CD14-positive monocyte (primary cell): Measurements from ENCODE around the gene PRSS50. TPM values are rescaled to one million over a fixed set of nuclear protein-coding genes. Genes with fewer than 3 reads are reported as not detected.

ENCODE experiments used
- DNase-seq, 3 donors: peaks; one replicate each; pipeline ENCODE4 v3.0.0-alpha.2; 2011 to 2022
- H2AFZ ChIP-seq: 2 replicates; pipeline ENCODE4 v1.6.0; 2012; ENCODE audit warnings: mild to moderate bottlenecking, low read depth, low read length, inconsistent platforms; ENCODE audit not compliant: insufficient read depth, poor library complexity, severe bottlenecking
- H3K27ac ChIP-seq, 2 donors: 1 replicate in 1 of 2; 2 replicates in 1 of 2; pipeline ENCODE4 v1.5.1; 2012 to 2013; ENCODE audit warnings: low read length in 2 of 2, control low read depth in 1 of 2, inconsistent platforms in 1 of 2, low read depth in 1 of 2, mild to moderate bottlenecking in 1 of 2
- H3K27me3 ChIP-seq, 2 donors: one replicate each; pipeline versions ENCODE4 v1.6.0 to v1.6.1; 2011 to 2013; ENCODE audit warnings: low read length in 2 of 2; ENCODE audit not compliant: control insufficient read depth in 2 of 2, insufficient read depth in 2 of 2
- H3K36me3 ChIP-seq, 2 donors: replicated peaks in 1 of 2; 1 replicate in 1 of 2; 2 replicates in 1 of 2; pipeline versions ENCODE4 v1.5.1 to v1.6.1; 2012 to 2013; ENCODE audit warnings: low read length in 2 of 2, control low read depth in 1 of 2, inconsistent platforms in 1 of 2, mild to moderate bottlenecking in 1 of 2; ENCODE audit not compliant: insufficient read depth in 2 of 2, control insufficient read depth in 1 of 2
- H3K4me1 ChIP-seq, 2 donors: 1 replicate in 1 of 2; 2 replicates in 1 of 2; pipeline versions ENCODE4 v1.5.1 to v1.6.1; 2012 to 2013; ENCODE audit warnings: low read length in 2 of 2, control low read depth in 1 of 2, inconsistent platforms in 1 of 2, mild to moderate bottlenecking in 1 of 2, moderate library complexity in 1 of 2; ENCODE audit not compliant: insufficient read depth in 2 of 2, control insufficient read depth in 1 of 2
- H3K4me2 ChIP-seq: replicated peaks from 2 replicates; pipeline ENCODE3; 2012; ENCODE audit warnings: low read length, moderate library complexity, mild to moderate bottlenecking; ENCODE audit not compliant: poor library complexity, severe bottlenecking; ENCODE audit errors: extremely low read depth
- H3K4me3 ChIP-seq, 3 experiments: fragments of 200-600 bp in 1 of 3; sonication (generic) in 1 of 3; replicated peaks in 1 of 3; 1 replicate in 2 of 3; 2 replicates in 1 of 3; pipeline ENCODE4 v1.5.1; 2011 to 2013; ENCODE audit warnings: low read length in 3 of 3, mild to moderate bottlenecking in 3 of 3, control low read depth in 2 of 3, low read depth in 2 of 3, inconsistent platforms in 1 of 3, moderate library complexity in 1 of 3
- H3K79me2 ChIP-seq: 2 replicates; pipeline ENCODE4 v1.6.0; 2012; ENCODE audit warnings: mild to moderate bottlenecking, control low read depth, inconsistent platforms, low read length, moderate library complexity; ENCODE audit not compliant: insufficient read depth
- H3K9ac ChIP-seq: 2 replicates; pipeline ENCODE4 v1.6.0; 2017; ENCODE audit warnings: low read length, mild to moderate bottlenecking; ENCODE audit not compliant: insufficient read depth, poor library complexity, severe bottlenecking
- H3K9me3 ChIP-seq, 2 donors: replicated peaks in 1 of 2; 1 replicate in 1 of 2; 2 replicates in 1 of 2; pipeline versions ENCODE4 v1.5.1 to v1.6.1; 2012 to 2013; ENCODE audit warnings: low read length in 2 of 2, control low read depth in 1 of 2; ENCODE audit not compliant: control insufficient read depth in 1 of 2, insufficient read depth in 1 of 2
- H4K20me1 ChIP-seq: 2 replicates; pipeline ENCODE4 v1.6.0; 2012; ENCODE audit warnings: mild to moderate bottlenecking, low read length, control low read depth, moderate library complexity; ENCODE audit not compliant: insufficient read depth
- H3K27ac Mint-ChIP-seq, 7 donors: one replicate each; pipeline ENCODE4 v1.8.0; 2020; ENCODE audit warnings: mild to moderate bottlenecking in 7 of 7, mixed read lengths in 7 of 7, moderate library complexity in 6 of 7, inconsistent platforms in 2 of 7
- H3K27me3 Mint-ChIP-seq, 3 donors: one replicate each; pipeline ENCODE4 v1.8.0; 2021 to 2022; ENCODE audit warnings: low read depth in 3 of 3, mild to moderate bottlenecking in 3 of 3, mixed read lengths in 3 of 3, moderate library complexity in 3 of 3, inconsistent platforms in 1 of 3
- H3K36me3 Mint-ChIP-seq, 2 donors: one replicate each; pipeline ENCODE4 v1.8.0; 2020; ENCODE audit warnings: mixed read lengths in 2 of 2, inconsistent platforms in 1 of 2, mild to moderate bottlenecking in 1 of 2
- H3K4me1 Mint-ChIP-seq: one replicate; pipeline ENCODE4 v1.8.0; 2020; ENCODE audit warnings: mild to moderate bottlenecking, mixed read lengths
- H3K4me3 Mint-ChIP-seq, 2 donors: one replicate each; pipeline ENCODE4 v1.8.0; 2020; ENCODE audit warnings: mild to moderate bottlenecking in 2 of 2, mixed read lengths in 2 of 2, moderate library complexity in 1 of 2
- H3K9me3 Mint-ChIP-seq, 7 donors: one replicate each; pipeline ENCODE4 v1.8.0; 2020 to 2022; ENCODE audit warnings: mixed read lengths in 7 of 7, mild to moderate bottlenecking in 6 of 7, moderate library complexity in 6 of 7, inconsistent platforms in 2 of 7
- CTCF ChIP-seq: fragments of 200-600 bp; IDR thresholded peaks from one replicate; pipeline ENCODE4 v1.8.0; 2022; ENCODE audit warnings: antibody characterized with exemption, mild to moderate bottlenecking
- WGBS: methylation state at CpG from one replicate; pipeline ENCODE4 v1.1.5; 2013; ENCODE audit warnings: missing lambda C conversion rate; ENCODE audit not compliant: insufficient coverage; 5-methylcytosine and 5-hydroxymethylcytosine counted together
- intact Hi-C, 2 donors: fragments of 100-400 bp; cut with micrococcal nuclease; formaldehyde crosslinking; loops; one replicate each; pipeline versions ENCODE4 v1.15.0 to v1.15.1; 2023
- polyA plus RNA-seq, 3 donors: library from polyadenylated mRNA; depleted of rRNA in 1 of 3; unstranded in 2 of 3; stranded (reverse) in 1 of 3; fragments of 300-500 nt in 2 of 3; fragments of >200 nt in 1 of 3; fragmentation: Illumina TruSeq in 2 of 3; gene quantifications; 1 replicate in 2 of 3; 2 replicates in 1 of 3; pipeline ENCODE4 v1.2.3, GENCODE V29; 2012 to 2021

The PRSS50 gene
- polyA plus RNA-seq, 3 donors = not detected

- no peaks in the 10 kb centered on the region for H4K20me1 ChIP-seq
- TF ChIP-seq CTCF = no peak
- peaks cover 2% of the 10 kb centered on the region for H3K4me1 Mint-ChIP-seq
- no peaks in the 10 kb centered on the region for H3K27me3 ChIP-seq
- 99% methylated on average over 41 of the region's 41 CpGs for WGBS
- H3K27me3 Mint-ChIP-seq = peaks cover 0 to 10% (median 4%) of the 10 kb centered on the region in 3 donors
- H3K36me3 ChIP-seq = no peaks in the 10 kb centered on the region
- H3K27ac Mint-ChIP-seq = no peak overlapping the region
- no peaks in the 10 kb centered on the region for H3K4me1 ChIP-seq
- no peak overlapping the region for H3K27ac ChIP-seq
- H3K4me2 ChIP-seq = no peak overlapping the region
- no peak overlapping the region for H3K9ac ChIP-seq
- no peak overlapping the region for H3K4me3 ChIP-seq
- intact Hi-C loops = no loop called here
- no peak overlapping the region for H3K4me3 Mint-ChIP-seq
- H3K9me3 Mint-ChIP-seq = no peaks in the 10 kb centered on the region
- no peaks in the 10 kb centered on the region for H3K36me3 Mint-ChIP-seq
- no peaks in the 10 kb centered on the region for H3K9me3 ChIP-seq
- no peaks in the 10 kb centered on the region for H3K79me2 ChIP-seq
- H2AFZ ChIP-seq = no peak overlapping the region
- no peak for DNase-seq
These were observed 32.9 kb upstream of the PRSS50 start for GRCh38 chr3:46750555-46751038.

- H3K4me2 ChIP-seq = no peak overlapping the region
- intact Hi-C loops = no loop called here
- Mint-ChIP-seq H3K4me3 (no peak overlapping the region), H3K36me3 (no peaks in the 10 kb centered on the region), H3K27ac (no peak overlapping the region), H3K27me3 (peaks cover 0 to 10% (median 4%) of the 10 kb centered on the region in 3 donors), H3K4me1 (peaks cover 2% of the 10 kb centered on the region), H3K9me3 (no peaks in the 10 kb centered on the region)
- H3K27me3 ChIP-seq = no peaks in the 10 kb centered on the region
- DNase-seq = no peak
- no peak overlapping the region for H3K27ac ChIP-seq
- no peaks in the 10 kb centered on the region for H3K9me3 ChIP-seq
- H3K36me3 ChIP-seq = no peaks in the 10 kb centered on the region
- H3K4me3 ChIP-seq = no peak overlapping the region
- 68% methylated on average over 4 of the region's 4 CpGs for WGBS
- TF ChIP-seq CTCF = no peak
- no peak overlapping the region for H2AFZ ChIP-seq
- H3K79me2 ChIP-seq = no peaks in the 10 kb centered on the region
- no peak overlapping the region for H3K9ac ChIP-seq
- H3K4me1 ChIP-seq = no peaks in the 10 kb centered on the region
- no peaks in the 10 kb centered on the region for H4K20me1 ChIP-seq
These were observed 31.5 kb upstream of the PRSS50 start for GRCh38 chr3:46749129-46749528.
